ENCODE data around the gene RAD9B. TPM values are rescaled to one million over a fixed set of nuclear protein-coding genes. Genes with fewer than 3 reads are reported as not detected.

The RAD9B gene
- total and polyA plus RNA-seq, 9 of the 15 experiments (the other 6 are each of a cell fraction or from before 2014, with no cell fraction given): 0.05 to 0.83 (median 0.32) TPM

- TF ChIP-seq, protein P1, sequence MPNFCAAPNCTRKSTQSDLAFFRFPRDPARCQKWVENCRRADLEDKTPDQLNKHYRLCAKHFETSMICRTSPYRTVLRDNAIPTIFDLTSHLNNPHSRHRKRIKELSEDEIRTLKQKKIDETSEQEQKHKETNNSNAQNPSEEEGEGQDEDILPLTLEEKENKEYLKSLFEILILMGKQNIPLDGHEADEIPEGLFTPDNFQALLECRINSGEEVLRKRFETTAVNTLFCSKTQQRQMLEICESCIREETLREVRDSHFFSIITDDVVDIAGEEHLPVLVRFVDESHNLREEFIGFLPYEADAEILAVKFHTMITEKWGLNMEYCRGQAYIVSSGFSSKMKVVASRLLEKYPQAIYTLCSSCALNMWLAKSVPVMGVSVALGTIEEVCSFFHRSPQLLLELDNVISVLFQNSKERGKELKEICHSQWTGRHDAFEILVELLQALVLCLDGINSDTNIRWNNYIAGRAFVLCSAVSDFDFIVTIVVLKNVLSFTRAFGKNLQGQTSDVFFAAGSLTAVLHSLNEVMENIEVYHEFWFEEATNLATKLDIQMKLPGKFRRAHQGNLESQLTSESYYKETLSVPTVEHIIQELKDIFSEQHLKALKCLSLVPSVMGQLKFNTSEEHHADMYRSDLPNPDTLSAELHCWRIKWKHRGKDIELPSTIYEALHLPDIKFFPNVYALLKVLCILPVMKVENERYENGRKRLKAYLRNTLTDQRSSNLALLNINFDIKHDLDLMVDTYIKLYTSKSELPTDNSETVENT (CRISPR knock-in tag; IDR thresholded peaks at IDR 0.05): peak; percentile 80
- TF ChIP-seq LARP7 (IDR thresholded peaks at IDR 0.05) (no peak), ZNF655 (CRISPR knock-in tag; IDR thresholded peaks at IDR 0.05) (no peak), TAF15 (IDR thresholded peaks at IDR 0.05; ENCODE audit: low read depth, low read length) (no peak), POLR2AphosphoS5 (IDR thresholded peaks at IDR 0.05; ENCODE audit: control insufficient read depth, insufficient read depth, low read depth, low read length) (peak; percentile 96), POLR2A (conservative IDR thresholded peaks at IDR 0.05) (peak; percentile 97), MIER1 (IDR thresholded peaks at IDR 0.05; ENCODE audit: low read depth) (no peak; the same call in 1 of the 2 replicates), YY1 (IDR thresholded peaks at IDR 0.05; ENCODE audit: borderline replicate concordance in 1 of 3, control insufficient read depth in 1 of 3, extremely low read depth in 1 of 3, insufficient read depth in 3 of 3, insufficient read length in 1 of 3, insufficient replicate concordance in 2 of 3, low read depth in 1 of 3, low read length in 2 of 3) (peak; percentile 59 to 88 (median 88)), ZNF507 (tag; conservative IDR thresholded peaks at IDR 0.05) (no peak), MLLT1 (IDR thresholded peaks at IDR 0.05) (peak in 1 of 2 experiments; percentile 93; a peak in 2 of 4 replicates), ZNF324 (CRISPR knock-in tag; IDR thresholded peaks at IDR 0.05) (peak; percentile 67; the same call in 1 of the 2 replicates), MTA2 (IDR thresholded peaks at IDR 0.05; ENCODE audit: low read depth) (no peak), NFE2L1 (tag; IDR thresholded peaks at IDR 0.05; ENCODE audit: borderline replicate concordance, low read depth) (no peak), YBX1 (IDR thresholded peaks at IDR 0.05) (no peak), CBFB (CRISPR knock-in tag; IDR thresholded peaks at IDR 0.05) (peak; percentile 98), E2F3 (CRISPR knock-in tag; IDR thresholded peaks at IDR 0.05) (peak; percentile 99), ETV1 (tag; conservative IDR thresholded peaks at IDR 0.05; ENCODE audit: low read depth) (peak; percentile 85), NCOR1 (IDR thresholded peaks at IDR 0.05) (no peak), TBP (optimal IDR thresholded peaks at IDR 0.05; ENCODE audit: low read depth, low read length) (peak; percentile 89), TEAD1 (CRISPR knock-in tag; IDR thresholded peaks at IDR 0.05) (peak; percentile 89 to 96), GTF2E2 (tag; IDR thresholded peaks at IDR 0.05) (peak; percentile 51)
- TF ChIP-seq, protein P2, sequence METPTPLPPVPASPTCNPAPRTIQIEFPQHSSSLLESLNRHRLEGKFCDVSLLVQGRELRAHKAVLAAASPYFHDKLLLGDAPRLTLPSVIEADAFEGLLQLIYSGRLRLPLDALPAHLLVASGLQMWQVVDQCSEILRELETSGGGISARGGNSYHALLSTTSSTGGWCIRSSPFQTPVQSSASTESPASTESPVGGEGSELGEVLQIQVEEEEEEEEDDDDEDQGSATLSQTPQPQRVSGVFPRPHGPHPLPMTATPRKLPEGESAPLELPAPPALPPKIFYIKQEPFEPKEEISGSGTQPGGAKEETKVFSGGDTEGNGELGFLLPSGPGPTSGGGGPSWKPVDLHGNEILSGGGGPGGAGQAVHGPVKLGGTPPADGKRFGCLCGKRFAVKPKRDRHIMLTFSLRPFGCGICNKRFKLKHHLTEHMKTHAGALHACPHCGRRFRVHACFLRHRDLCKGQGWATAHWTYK (CRISPR knock-in tag; IDR thresholded peaks at IDR 0.05): peak; percentile 92
Observed at GRCh38 chr12:110501752-110502738, at the start of gene RAD9B, which contains the start of gene VPS29 (continued).

Measured in K562 (cell line).